Measurements from ENCODE around the gene OCA2. TPM values are rescaled to one million over a fixed set of nuclear protein-coding genes. Genes with fewer than 3 reads are reported as not detected.
"Not testable (repeated sequence)": the region's sequence is repeated elsewhere in the genome, so short reads cannot be mapped to it uniquely, and the experiment has no call there.

OCA2 gene
- total RNA-seq, 1 experiment from 2014 or later: 0.13 TPM

- BruUV-seq (replicated peaks): no TSS peak
- Histone ChIP-seq H3K36me3 (ENCODE audit: control insufficient read depth, insufficient read depth, low read length) (no peaks in the 10 kb centered on the region), H3K4me1 (ENCODE audit: control insufficient read depth, insufficient read depth, low read length) (no peaks in the 10 kb centered on the region), H3K27me3 (ENCODE audit: control insufficient read depth, insufficient read depth, low read length) (no peaks in the 10 kb centered on the region), H3K9me3 (ENCODE audit: control insufficient read depth, insufficient read depth, low read depth, low read length) (no peaks in the 10 kb centered on the region), H3K4me3 (ENCODE audit: low read depth in 2 of 2, low read length in 2 of 2) (no peak overlapping the region), H3K27ac (ENCODE audit: low read length) (no peak overlapping the region)
- TF ChIP-seq SIN3A (IDR thresholded peaks at IDR 0.05; ENCODE audit: borderline replicate concordance, insufficient read depth, low read depth, low read length) (no peak), REST (IDR thresholded peaks at IDR 0.05; ENCODE audit: insufficient read depth in 1 of 2, low read depth in 2 of 2, low read length in 1 of 2) (no peak), POLR2AphosphoS5 (IDR thresholded peaks at IDR 0.05; ENCODE audit: low read depth, low read length) (no peak), TCF7L2 (IDR thresholded peaks at IDR 0.05; ENCODE audit: low read depth, low read length) (no peak), CTCF (IDR thresholded peaks at IDR 0.05) (no peak)
- DNase-seq (ENCODE audit: low read depth, low spot score) (no peak), ATAC-seq (no peak)
- intact Hi-C loops (cut with micrococcal nuclease; ENCODE audit: unreplicated experiment): no loop called here
- ChIA-PET CTCF (no interaction called here), POLR2A (no interaction called here)
- in situ Hi-C loops (cut with HindIII; ENCODE audit: low pct_unique_long_range_greater_than_20kb, low sequenced_read_pairs): no loop called here
Measured at GRCh38 chr15:28140062-28140461, 40.9 kb upstream of the OCA2 start.

- CTCF ChIA-PET; H3K27ac ChIP-seq (ENCODE audit: low read length); H3K36me3 ChIP-seq (ENCODE audit: control insufficient read depth, insufficient read depth, low read length); ATAC-seq; H3K9me3 ChIP-seq (ENCODE audit: control insufficient read depth, insufficient read depth, low read depth, low read length); intact Hi-C loops (cut with micrococcal nuclease; ENCODE audit: unreplicated experiment); H3K27me3 ChIP-seq (ENCODE audit: control insufficient read depth, insufficient read depth, low read length); DNase-seq (ENCODE audit: low read depth, low spot score); H3K4me3 ChIP-seq (ENCODE audit: low read depth in 2 of 2, low read length in 2 of 2); in situ Hi-C loops (cut with HindIII; ENCODE audit: low pct_unique_long_range_greater_than_20kb, low sequenced_read_pairs); H3K4me1 ChIP-seq (ENCODE audit: control insufficient read depth, insufficient read depth, low read length); BruUV-seq (replicated peaks): not testable (repeated sequence)
- POLR2A ChIA-PET: interaction anchor here (0.5 kb wide), 1 partner anchor 1977 kb away, joined by 4 read pairs; no protein-coding TSS in a partner anchor
Measured at GRCh38 chr15:28137408-28138039, 38.4 kb upstream of the OCA2 start.

- POLR2A ChIA-PET: not testable (repeated sequence)
Measured at GRCh38 chr15:28136236-28136904, 37.3 kb upstream of the OCA2 start.

More at GRCh38 chr15:28136236-28136904, 37.3 kb upstream of the OCA2 start:
- H3K4me3 ChIP-seq (ENCODE audit: low read depth in 2 of 2, low read length in 2 of 2); H3K27ac ChIP-seq (ENCODE audit: low read length); intact Hi-C loops (cut with micrococcal nuclease; ENCODE audit: unreplicated experiment); H3K27me3 ChIP-seq (ENCODE audit: control insufficient read depth, insufficient read depth, low read length); DNase-seq (ENCODE audit: low read depth, low spot score); H3K36me3 ChIP-seq (ENCODE audit: control insufficient read depth, insufficient read depth, low read length); in situ Hi-C loops (cut with HindIII; ENCODE audit: low pct_unique_long_range_greater_than_20kb, low sequenced_read_pairs); H3K9me3 ChIP-seq (ENCODE audit: control insufficient read depth, insufficient read depth, low read depth, low read length); CTCF ChIA-PET; H3K4me1 ChIP-seq (ENCODE audit: control insufficient read depth, insufficient read depth, low read length); ATAC-seq; BruUV-seq (replicated peaks): not testable (repeated sequence)

Data from Panc1 (cell line).